Fibroblast of skin of left quadriceps (primary cell): Measurements from ENCODE around the gene KRT86.
"Not testable (repeated sequence)": the region's sequence is repeated elsewhere in the genome, so short reads cannot be mapped to it uniquely, and the experiment has no call there.

ENCODE experiments used
- DNase-seq, 2 experiments: peaks; one replicate each; pipeline ENCODE4 v3.0.0-alpha.2; 2013; ENCODE audit warnings: low read depth in 2 of 2

The KRT86 gene

GRCh38 chr12:52291267-52291935 lies 17.0 kb downstream of the KRT86 start, which contains the start of gene KRT81:
TSS of gene KRT81 (minus strand) at chr12:52291534. CDS start at chr12:52291465, 69 bp downstream.
- DNase-seq, result no peak

GRCh38 chr12:52293926-52294325 lies 19.5 kb downstream of the KRT86 start:
- no peak for DNase-seq

DNA sequence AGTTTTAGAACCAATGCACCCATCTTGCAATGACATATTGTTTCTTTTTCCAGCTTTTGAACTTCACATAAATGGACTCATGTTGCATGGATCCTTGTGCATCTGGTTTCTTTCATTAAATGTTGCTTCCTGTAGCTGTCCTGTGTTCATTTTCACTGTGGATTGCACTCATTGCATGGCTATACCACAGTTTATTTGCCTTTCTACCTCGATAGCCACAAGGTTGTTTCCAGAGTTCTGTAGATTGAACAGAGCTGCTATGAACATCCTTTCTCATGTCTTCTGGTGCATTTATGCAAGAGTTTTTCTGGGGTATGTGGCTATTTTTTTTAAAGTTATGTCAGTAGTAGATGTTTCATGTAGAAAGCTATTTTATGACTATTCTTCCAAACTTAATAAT lies 20.4 kb downstream of the KRT86 start:
- no peak for DNase-seq

- no peak for DNase-seq
These were observed 21.2 kb downstream of the KRT86 start for GRCh38 chr12:52295663-52296062.

- no peak for DNase-seq
These were observed 22.2 kb downstream of the KRT86 start for GRCh38 chr12:52296572-52297215.

DNA sequence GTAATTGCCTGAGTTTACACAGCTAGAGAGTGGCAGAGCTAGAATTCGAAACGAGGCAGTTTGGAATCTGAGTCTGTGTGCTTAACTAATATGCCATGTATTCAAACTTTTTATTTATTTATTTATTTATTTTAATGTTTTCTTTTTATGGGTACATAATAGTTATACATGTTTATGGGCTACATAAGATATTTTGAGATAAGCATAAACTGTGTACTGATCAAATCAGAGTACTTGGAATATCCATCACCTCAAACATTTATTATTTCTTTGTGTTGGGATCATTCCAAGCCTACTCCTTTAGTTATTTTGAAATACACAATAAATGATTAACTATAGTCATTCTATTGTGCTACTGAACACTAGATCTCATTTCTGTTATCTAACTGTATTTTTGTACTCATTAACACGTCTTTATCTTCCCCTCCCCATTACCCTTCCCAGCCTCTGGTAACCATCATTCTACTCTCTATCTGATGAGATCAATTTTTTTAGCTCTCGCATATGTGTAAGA lies 24.3 kb downstream of the KRT86 start:
- DNase-seq, result no peak

DNA sequence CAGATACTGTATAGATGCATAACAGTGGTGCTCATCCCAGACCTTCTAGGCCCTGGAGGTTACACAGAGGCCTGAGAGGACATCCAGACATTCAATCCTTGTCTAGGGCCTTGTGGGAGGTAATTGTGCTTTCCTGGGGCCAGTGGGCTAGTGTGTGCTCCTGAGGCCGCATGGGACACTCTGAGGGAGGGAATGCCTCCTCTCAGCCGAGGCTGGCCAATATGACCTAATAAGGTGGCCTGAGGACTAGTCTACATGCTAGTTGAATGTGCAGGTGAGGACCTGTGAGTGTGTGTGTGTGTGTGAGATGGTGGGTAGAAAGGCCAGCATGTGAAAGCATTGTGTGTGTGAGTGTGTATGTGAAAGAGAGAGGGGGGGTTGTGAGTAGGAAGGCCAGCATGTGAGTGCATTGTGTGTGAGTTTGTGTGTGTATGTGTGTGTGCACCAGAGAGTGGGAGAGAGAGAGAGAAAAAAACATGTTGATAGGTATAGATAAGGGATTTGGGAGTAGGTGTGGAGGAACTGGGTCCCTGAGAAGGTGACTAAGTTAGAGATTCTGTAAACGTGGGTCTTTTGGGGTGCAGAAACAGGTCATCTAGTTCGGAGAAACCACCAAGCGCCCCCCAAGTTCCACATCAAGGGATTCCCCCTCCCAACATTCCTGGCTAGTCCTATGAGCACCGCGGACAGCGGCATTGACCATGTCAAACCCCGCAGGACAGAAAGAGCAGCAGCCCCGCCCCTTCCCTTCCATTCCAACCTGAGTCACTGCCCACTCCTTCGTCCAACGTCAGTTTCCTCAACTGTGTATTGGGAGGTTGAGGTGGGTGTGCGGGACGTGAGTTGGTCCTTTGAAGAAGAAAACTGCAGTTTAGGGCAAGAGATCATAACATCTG lies 26.6 kb downstream of the KRT86 start:
- no peak for DNase-seq

DNA sequence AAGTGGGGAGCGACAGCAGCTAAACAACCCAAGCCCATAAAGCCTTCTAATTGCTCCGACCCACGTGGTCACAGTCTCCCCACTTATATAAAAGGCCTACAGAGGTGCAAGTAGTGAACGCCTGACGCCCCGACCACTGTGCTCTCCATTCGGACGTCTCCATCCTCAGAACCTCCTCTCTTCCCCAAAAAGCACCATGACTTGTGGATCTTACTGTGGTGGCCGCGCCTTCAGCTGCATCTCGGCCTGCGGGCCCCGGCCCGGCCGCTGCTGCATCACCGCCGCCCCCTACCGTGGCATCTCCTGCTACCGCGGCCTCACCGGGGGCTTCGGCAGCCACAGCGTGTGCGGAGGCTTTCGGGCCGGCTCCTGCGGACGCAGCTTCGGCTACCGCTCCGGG lies 27.3 kb downstream of the KRT86 start:
- DNase-seq, result not testable (repeated sequence)

DNA sequence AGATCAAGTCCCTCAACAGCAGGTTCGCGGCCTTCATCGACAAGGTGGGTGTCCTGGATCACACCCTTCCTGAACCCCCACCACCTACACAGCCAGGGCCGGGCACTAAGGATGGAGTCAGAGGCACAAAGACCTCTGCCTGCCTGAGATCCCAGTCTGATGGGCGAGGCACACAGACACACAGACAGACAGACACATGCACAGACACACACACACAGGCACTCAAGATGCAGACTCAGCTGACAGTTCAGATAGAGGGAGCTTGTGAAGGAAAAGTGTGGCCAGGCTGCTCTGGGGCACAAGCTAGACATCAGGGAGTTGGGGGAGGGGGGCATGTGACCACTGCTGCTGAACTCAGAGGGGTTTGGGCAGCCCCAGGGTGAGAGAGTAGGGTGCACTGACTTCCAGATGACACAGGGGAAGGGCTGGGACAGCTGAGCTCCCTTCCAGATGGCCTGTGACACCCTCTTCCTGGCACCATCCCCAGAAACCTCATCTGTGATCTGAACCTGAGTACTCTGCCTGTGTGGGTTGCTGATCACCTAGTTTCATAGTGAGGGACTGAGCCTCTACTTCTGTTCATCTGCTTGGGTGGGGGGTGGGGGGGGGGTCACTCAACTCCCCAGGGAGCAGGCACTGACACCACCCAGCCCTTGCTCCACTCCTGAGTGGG lies 27.9 kb downstream of the KRT86 start:
- not testable (repeated sequence) for DNase-seq

- DNase-seq, result not testable (repeated sequence)
These were observed 30.5 kb downstream of the KRT86 start for GRCh38 chr12:52304941-52305411.

DNA sequence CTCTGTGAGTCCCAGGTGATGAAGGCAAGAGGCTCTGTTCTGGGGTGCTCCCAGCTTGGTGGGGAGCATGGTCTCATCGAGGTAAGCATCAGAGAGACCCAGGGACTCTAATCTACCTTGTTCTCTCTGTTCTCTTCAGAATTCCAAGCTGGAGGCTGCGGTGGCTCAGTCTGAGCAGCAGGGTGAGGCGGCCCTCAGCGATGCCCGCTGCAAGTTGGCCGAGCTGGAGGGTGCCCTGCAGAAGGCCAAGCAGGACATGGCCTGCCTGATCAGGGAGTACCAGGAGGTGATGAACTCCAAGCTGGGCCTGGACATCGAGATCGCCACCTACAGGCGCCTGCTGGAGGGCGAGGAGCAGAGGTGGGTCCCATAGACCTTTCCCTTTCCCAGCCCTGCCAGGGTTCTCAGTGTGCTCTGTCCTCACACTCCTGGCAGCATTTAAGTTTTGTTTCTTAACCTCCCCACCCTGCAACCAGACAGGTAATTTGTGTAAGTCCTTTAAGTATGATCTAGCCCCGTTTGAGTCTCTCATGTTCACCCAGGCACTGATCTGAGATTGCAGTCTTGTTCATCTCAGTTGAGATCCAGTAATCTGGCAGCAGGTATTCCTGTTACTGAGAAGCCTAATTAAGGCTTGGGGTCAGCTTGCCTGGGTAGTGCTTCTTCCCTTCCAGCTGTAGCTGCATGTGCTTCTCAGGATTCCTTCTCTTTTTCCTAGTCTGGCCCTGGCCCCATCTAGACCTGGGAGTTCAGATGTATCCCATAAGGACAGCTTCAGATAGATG lies 31.7 kb downstream of the KRT86 start:
- DNase-seq, result no peak

- no peak for DNase-seq
These were observed 32.3 kb downstream of the KRT86 start for GRCh38 chr12:52306731-52307130.

- no peak for DNase-seq
These were observed 33.7 kb downstream of the KRT86 start for GRCh38 chr12:52307836-52308805.

DNA sequence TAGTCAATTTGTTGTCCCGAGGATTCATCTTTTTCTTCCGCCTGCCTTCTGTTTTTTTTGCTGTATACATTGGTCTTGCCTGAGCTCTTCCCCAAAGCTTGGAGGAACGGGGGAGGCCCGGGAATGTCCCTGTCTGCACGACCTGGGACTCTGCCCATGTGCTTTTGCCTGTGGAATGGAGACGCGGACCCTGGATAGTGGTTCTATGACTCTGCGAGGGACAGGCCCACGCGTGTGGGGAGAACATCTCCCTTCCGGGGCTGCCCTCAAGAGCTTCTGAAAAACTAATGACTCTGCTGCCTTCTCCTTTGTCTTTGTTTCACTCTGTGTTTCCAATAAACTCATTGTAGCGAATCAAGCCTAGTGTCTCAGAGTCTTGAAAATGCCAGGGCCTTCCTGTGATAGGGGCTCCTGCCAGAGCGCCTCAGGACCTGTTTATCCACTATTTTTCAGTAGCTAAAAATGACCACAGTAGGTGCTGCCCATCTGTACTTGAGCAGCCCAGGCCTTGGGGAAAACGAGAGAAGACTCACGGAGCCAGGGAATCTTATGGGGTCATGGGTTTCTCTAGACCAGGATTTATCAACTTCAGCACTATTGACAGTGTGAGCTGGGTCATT lies 34.5 kb downstream of the KRT86 start:
- no peak for DNase-seq

DNA sequence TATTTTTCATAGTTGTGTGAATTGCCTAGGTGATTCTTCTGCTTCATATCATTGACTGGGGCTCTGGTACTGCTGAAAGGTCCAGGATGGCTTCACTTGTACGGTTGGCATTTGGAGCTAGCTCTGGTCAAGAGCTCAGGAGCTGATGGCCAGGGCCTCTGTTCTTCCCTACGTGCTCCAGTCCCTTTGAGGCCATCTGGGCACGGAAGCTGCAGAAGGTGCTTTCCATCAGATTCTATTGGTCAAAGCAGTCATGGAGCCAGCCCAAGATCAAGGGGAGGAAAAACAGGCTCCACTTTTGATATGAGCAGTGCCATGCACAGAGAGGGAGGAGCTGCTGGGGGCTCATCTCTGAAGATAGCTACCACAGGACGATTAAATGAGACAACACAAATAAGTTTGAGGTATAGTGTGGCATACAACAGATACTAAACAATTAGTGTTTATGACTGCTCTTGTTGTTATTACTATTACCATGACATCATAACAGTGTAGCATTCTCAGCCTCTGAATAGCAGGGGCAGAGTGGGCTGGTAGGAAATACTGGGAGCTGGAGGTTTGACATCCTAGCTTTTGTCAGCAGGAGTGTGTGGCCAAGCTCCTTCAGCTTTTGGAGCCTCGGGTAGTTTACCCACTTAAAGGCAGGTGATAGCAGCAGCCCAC lies 36.3 kb downstream of the KRT86 start:
- DNase-seq, result no peak

- DNase-seq, result no peak
These were observed 36.8 kb downstream of the KRT86 start for GRCh38 chr12:52311285-52311648.

GRCh38 chr12:52312086-52312485 lies 37.6 kb downstream of the KRT86 start:
- DNase-seq, result no peak

DNA sequence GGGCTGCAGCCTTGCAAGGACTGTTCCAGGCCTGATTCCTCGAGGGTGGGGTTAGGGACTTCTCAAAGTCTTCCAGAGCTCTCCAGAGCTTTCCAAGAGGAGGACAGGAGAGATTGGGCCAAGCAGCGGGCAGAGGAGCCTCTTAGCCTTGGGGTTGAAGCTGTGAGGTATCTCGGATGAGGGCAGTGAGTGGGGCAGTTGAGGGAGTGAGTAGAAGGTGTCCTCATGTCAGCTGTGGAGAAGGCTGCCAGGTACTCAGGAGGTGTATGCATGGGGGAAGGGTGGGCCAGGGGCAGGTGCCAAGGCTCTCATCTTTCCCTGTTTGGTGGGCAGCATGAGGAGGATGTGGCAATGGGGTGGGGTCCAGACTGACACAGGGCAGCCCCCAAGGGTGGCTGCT lies 39.0 kb downstream of the KRT86 start:
- DNase-seq, result no peak

DNA sequence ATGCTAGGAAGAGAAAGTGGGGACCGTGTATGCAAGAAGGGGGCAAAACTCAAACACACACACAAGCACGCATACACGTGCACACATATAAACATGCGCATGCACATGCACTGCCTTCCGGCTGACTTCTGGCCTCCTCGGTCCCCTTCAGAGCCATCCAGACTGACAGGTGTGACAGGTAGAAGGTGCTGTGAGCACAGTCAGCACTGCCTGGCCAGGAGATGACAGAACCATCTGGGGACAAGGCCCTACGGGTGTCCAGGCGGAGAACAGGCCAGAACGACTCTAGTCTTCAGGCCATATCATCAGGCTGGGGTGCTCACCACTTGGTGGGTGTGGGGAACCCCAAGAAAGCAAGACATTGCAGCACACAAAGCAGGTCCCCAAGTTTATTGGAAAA lies 39.5 kb downstream of the KRT86 start:
- no peak for DNase-seq
